Tibial nerve (tissue), 4 donors: ENCODE results near the gene PRKCE. TPM values are rescaled to one million over a fixed set of nuclear protein-coding genes. Genes with fewer than 3 reads are reported as not detected.

Experiments
- DNase-seq, 2 donors: peaks; one replicate each; pipeline ENCODE4 v3.0.0-alpha.2; 2019; ENCODE audit warnings: low spot score in 2 of 2
- H3K27ac ChIP-seq, 4 donors: fragments of 200-600 bp; sonication (generic) in 3 of 4; one replicate each; pipeline ENCODE4 v1.5.1; 2017 to 2019; ENCODE audit warnings: mild to moderate bottlenecking in 1 of 4
- H3K27me3 ChIP-seq, 2 donors: fragments of 200-600 bp; sonication (generic) in 1 of 2; one replicate each; pipeline versions ENCODE4 v1.5.1 to v1.6.0; 2017 to 2019
- H3K36me3 ChIP-seq, 3 donors: fragments of 200-600 bp; sonication (generic); one replicate each; pipeline ENCODE4 v1.5.1; 2018 to 2019
- H3K4me1 ChIP-seq, 4 donors: fragments of 200-600 bp; sonication (generic) in 3 of 4; one replicate each; pipeline ENCODE4 v1.5.1; 2017 to 2019
- H3K4me3 ChIP-seq, 4 donors: fragments of 200-600 bp; sonication (generic) in 3 of 4; one replicate each; pipeline ENCODE4 v1.5.1; 2017 to 2019; ENCODE audit warnings: mild to moderate bottlenecking in 1 of 4, moderate library complexity in 1 of 4
- H3K9me3 ChIP-seq, 4 donors: fragments of 200-600 bp; sonication (generic) in 3 of 4; one replicate each; pipeline ENCODE4 v1.5.1; 2017 to 2019
- EP300 ChIP-seq, 2 donors: sonication (generic); formaldehyde crosslinking; IDR thresholded peaks; one replicate each; pipeline ENCODE4 v1.6.1; 2017; ENCODE audit warnings: antibody characterized with exemption in 2 of 2, mild to moderate bottlenecking in 1 of 2
- POLR2A ChIP-seq, 2 donors: fragments of 450-650 bp; IDR thresholded peaks; one replicate each; pipeline ENCODE4 v1.6.1; 2017; ENCODE audit warnings: antibody characterized with exemption in 2 of 2, mild to moderate bottlenecking in 2 of 2, moderate library complexity in 2 of 2
- WGBS, 2 donors: methylation state at CpG; one replicate each; pipeline ENCODE4 v1.1.5; 2018; 5-methylcytosine and 5-hydroxymethylcytosine counted together
- total RNA-seq, 4 donors: library from RNA; depleted of rRNA; stranded (reverse); fragments of >200 nt; gene quantifications; one replicate each; pipeline ENCODE4 v1.1.0, GENCODE V29; 2016
- TF ChIP-seq, protein P1 (sequence below), 5 experiments: fragments of 200-600 bp in 3 of 5; fragments of 450-650 bp in 2 of 5; sonication (generic) in 3 of 5; IDR thresholded peaks; one replicate each; pipeline ENCODE4 v1.5.1; 2016 to 2019; ENCODE audit warnings: antibody characterized with exemption in 5 of 5, mild to moderate bottlenecking in 3 of 5, moderate library complexity in 2 of 5

The PRKCE gene
- total RNA-seq, 4 donors from 2014 or later = 14.4 to 22.4 (median 17.9) TPM

- Histone ChIP-seq H3K4me3 (no peak overlapping the region), H3K4me1 (peaks cover 0 to 9% (median 0%) of the 10 kb centered on the region in 4 donors), H3K27ac (no peak overlapping the region), H3K27me3 (no peaks in the 10 kb centered on the region), H3K9me3 (no peaks in the 10 kb centered on the region), H3K36me3 (no peaks in the 10 kb centered on the region)
- TF ChIP-seq EP300 (IDR thresholded peaks at IDR 0.05) (no peak), POLR2A (IDR thresholded peaks at IDR 0.05) (no peak)
- TF ChIP-seq, protein P1, sequence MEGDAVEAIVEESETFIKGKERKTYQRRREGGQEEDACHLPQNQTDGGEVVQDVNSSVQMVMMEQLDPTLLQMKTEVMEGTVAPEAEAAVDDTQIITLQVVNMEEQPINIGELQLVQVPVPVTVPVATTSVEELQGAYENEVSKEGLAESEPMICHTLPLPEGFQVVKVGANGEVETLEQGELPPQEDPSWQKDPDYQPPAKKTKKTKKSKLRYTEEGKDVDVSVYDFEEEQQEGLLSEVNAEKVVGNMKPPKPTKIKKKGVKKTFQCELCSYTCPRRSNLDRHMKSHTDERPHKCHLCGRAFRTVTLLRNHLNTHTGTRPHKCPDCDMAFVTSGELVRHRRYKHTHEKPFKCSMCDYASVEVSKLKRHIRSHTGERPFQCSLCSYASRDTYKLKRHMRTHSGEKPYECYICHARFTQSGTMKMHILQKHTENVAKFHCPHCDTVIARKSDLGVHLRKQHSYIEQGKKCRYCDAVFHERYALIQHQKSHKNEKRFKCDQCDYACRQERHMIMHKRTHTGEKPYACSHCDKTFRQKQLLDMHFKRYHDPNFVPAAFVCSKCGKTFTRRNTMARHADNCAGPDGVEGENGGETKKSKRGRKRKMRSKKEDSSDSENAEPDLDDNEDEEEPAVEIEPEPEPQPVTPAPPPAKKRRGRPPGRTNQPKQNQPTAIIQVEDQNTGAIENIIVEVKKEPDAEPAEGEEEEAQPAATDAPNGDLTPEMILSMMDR (IDR thresholded peaks at IDR 0.05) = no peak
- 58 to 70% methylated on average over 10 of the region's 10 CpGs for WGBS, 2 donors
- DNase-seq = no peak
Measured at GRCh38 chr2:45789961-45790723, 138.7 kb downstream of the PRKCE start.

DNA sequence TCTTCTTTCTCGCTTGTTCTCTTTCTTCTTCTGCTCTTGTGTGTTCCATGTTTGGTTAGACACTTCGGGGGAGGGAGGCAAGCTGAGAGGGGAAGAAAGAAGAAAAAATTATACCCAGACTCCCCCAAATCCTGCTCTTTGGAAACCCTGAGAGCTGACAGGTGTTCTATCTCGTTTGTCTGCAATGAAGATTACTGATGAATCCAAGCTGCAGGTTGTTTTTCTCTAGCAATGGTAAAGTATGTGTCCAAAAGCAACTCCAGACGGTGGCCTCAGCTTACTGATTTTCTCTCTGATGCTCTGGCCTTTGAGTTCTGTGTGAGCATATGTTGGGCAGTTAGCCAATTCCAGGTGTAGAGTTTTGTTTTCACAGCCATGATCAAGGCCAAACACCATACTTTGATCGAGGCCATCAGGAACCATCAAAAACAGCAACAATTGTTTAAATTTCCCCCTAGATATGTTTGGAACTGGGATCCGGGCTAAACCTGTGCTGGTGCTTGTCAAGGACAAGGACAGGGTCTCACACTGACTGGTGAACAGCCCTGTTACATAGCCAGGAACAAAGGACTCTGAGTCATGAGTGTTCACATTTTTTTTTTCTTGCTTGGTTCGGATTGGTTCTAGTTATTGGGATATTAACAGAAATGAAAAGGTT, 142.0 kb downstream of the PRKCE start:
- DNase-seq = no peak
- Histone ChIP-seq H3K4me3 (no peak overlapping the region), H3K27ac (no peak overlapping the region), H3K9me3 (no peaks in the 10 kb centered on the region), H3K4me1 (peaks cover 0 to 9% (median 0%) of the 10 kb centered on the region in 4 donors), H3K36me3 (no peaks in the 10 kb centered on the region), H3K27me3 (no peaks in the 10 kb centered on the region)
- WGBS, 2 donors = 74 to 80% methylated on average over 7 of the region's 7 CpGs
- TF ChIP-seq, protein P1 (IDR thresholded peaks at IDR 0.05) = no peak
- no peak for TF ChIP-seq POLR2A (IDR thresholded peaks at IDR 0.05)
- TF ChIP-seq EP300 (IDR thresholded peaks at IDR 0.05) = no peak

DNA sequence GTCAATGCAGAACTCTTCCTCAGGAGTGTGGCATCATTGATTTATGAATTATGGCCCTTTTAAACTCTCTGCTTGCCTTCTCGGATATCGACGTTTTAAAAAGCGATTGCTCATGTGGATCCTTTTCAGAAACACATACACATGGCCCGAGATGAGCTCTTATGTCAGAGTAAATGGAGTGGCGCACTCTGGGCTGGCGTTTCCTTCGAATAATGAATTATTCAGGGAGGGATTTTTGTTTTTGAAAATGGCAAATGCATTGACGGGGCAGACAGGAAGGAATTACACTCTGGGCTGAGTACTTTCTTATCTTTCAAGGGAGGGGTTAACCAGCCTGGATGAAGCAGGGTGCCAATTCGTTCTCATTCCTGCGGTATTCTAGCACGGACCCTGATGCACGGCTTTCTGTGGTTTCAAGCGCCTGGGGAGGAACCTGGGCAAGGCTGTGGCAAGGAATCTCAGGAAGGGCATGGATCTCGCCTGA, 142.7 kb downstream of the PRKCE start:
- 65 to 66% methylated on average over 15 of the region's 15 CpGs for WGBS, 2 donors
- no peak for DNase-seq
- no peak overlapping the region for H3K4me3 ChIP-seq
- no peaks in the 10 kb centered on the region for H3K9me3 ChIP-seq
- H3K4me1 ChIP-seq = peaks cover 0 to 9% (median 0%) of the 10 kb centered on the region in 4 donors
- TF ChIP-seq POLR2A (IDR thresholded peaks at IDR 0.05) (no peak), EP300 (IDR thresholded peaks at IDR 0.05) (no peak)
- TF ChIP-seq, protein P1 (IDR thresholded peaks at IDR 0.05) = no peak
- H3K27ac ChIP-seq = peak overlapping the region in 1 of 4 donors; percentile 13
- H3K27me3 ChIP-seq = no peaks in the 10 kb centered on the region
- H3K36me3 ChIP-seq = no peaks in the 10 kb centered on the region

DNA sequence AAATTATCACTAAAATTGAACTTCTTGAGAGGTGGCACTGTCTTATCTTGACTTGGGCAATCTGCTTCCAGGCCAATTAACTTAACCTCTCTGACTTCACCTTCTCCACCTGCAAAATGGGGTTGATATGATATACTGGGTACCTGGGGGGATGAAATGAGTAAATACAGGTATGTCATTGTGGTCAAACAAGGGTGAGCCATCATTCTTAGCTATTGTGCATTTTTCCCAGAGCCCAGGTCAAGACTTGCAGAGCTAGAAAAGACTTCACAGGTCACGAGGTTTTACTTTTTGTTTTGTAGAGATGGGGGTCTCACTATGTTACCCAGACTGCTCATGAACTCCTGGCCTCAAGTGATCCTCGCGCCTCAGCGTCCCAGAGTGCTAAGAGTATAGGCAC, 145.0 kb downstream of the PRKCE start:
- H3K27ac ChIP-seq = no peak overlapping the region
- TF ChIP-seq EP300 (IDR thresholded peaks at IDR 0.05) = no peak
- TF ChIP-seq POLR2A (IDR thresholded peaks at IDR 0.05) = no peak
- TF ChIP-seq, protein P1 (IDR thresholded peaks at IDR 0.05) = no peak
- DNase-seq = no peak
- no peaks in the 10 kb centered on the region for H3K9me3 ChIP-seq
- no peaks in the 10 kb centered on the region for H3K36me3 ChIP-seq
- no peaks in the 10 kb centered on the region for H3K27me3 ChIP-seq
- peaks cover 0 to 4% (median 0%) of the 10 kb centered on the region in 4 donors for H3K4me1 ChIP-seq
- WGBS, 2 donors = 72 to 82% methylated on average over 4 of the region's 4 CpGs
- no peak overlapping the region for H3K4me3 ChIP-seq
